PC-3 (cell line): ENCODE data around the gene ELANE. TPM values are rescaled to one million over a fixed set of nuclear protein-coding genes. Genes with fewer than 3 reads are reported as not detected.

Source experiments
- ATAC-seq: fragments of 200-7000 bp; cut with Tn5 transposase; 2 replicates; pipeline ENCODE4 v1.9.1; 2020; ENCODE audit warnings: mild to moderate bottlenecking, moderate library complexity
- BruUV-seq: library from RNA; stranded (reverse); fragments of 400-500 nt; replicated peaks from 2 replicates; lab custom pipeline; 2021; lab: Mats Ljungman, UMichigan
- CTCF ChIA-PET: fragments of 300-600 bp; sonication (Branson Sonifier 250); formaldehyde crosslinking; loops from one replicate; lab custom pipeline; 2022; ENCODE audit warnings: antibody characterized with exemption; lab: Charles Lee
- POLR2A ChIA-PET: fragments of 300-600 bp; sonication (Branson Sonifier 250); formaldehyde crosslinking; loops from one replicate; lab custom pipeline; 2022; ENCODE audit warnings: antibody characterized with exemption; ENCODE audit not compliant: unreplicated experiment; lab: Charles Lee
- DNase-seq: peaks from one replicate; pipeline ENCODE4 v3.0.0-alpha.2; 2015
- H2AFZ ChIP-seq: fragments of 300-600 bp; sonication (generic); 2 replicates; pipeline ENCODE4 v1.6.0; 2016; ENCODE audit warnings: antibody characterized with exemption, low read length
- H3F3A ChIP-seq: fragments of 300-600 bp; sonication (generic); one replicate; pipeline ENCODE4 v1.6.0; 2017; ENCODE audit warnings: antibody characterized with exemption, low read length, control low read depth, mild to moderate bottlenecking; ENCODE audit not compliant: unreplicated experiment
- H3K27ac ChIP-seq: fragments of 300-600 bp; sonication (generic); 2 replicates; pipeline ENCODE4 v1.5.1; 2016; ENCODE audit warnings: mild to moderate bottlenecking, low read length
- H3K27me3 ChIP-seq: fragments of 300-600 bp; sonication (generic); 2 replicates; pipeline ENCODE4 v1.6.1; 2016; ENCODE audit warnings: low read length, mixed read lengths
- H3K36me3 ChIP-seq: fragments of 300-600 bp; sonication (generic); 2 replicates; pipeline ENCODE4 v1.6.1; 2016; ENCODE audit warnings: low read depth, mixed run types, low read length, mixed read lengths
- H3K4me1 ChIP-seq: fragments of 300-600 bp; sonication (generic); 2 replicates; pipeline ENCODE4 v1.5.1; 2016; ENCODE audit warnings: low read length; ENCODE audit not compliant: insufficient read depth
- H3K4me2 ChIP-seq: fragments of 300-600 bp; sonication (generic); 2 replicates; pipeline ENCODE4 v1.6.0; 2016; ENCODE audit warnings: low read length
- H3K4me3 ChIP-seq: fragments of 300-600 bp; sonication (generic); 2 replicates; pipeline ENCODE4 v1.5.1; 2016; ENCODE audit warnings: mild to moderate bottlenecking, low read length, mixed read lengths
- H3K79me2 ChIP-seq: fragments of 300-600 bp; sonication (generic); 2 replicates; pipeline ENCODE4 v1.6.1; 2017; ENCODE audit warnings: low read length, mixed read lengths
- H3K9ac ChIP-seq: fragments of 300-600 bp; sonication (generic); 2 replicates; pipeline ENCODE4 v1.6.0; 2016; ENCODE audit warnings: mild to moderate bottlenecking, low read length
- H3K9me2 ChIP-seq: fragments of 300-600 bp; sonication (generic); replicated peaks from 2 replicates; pipeline ENCODE4 v1.6.1; 2016; ENCODE audit warnings: mixed run types, low read length, mixed read lengths
- H3K9me3 ChIP-seq: fragments of 300-600 bp; sonication (generic); 2 replicates; pipeline ENCODE4 v1.6.1; 2016; ENCODE audit warnings: low read length, mixed read lengths
- H4K20me1 ChIP-seq: fragments of 300-600 bp; sonication (generic); 2 replicates; pipeline ENCODE4 v1.6.1; 2016; ENCODE audit warnings: low read length, mixed read lengths
- CTCF ChIP-seq: fragments of 300-600 bp; sonication (generic); conservative IDR thresholded peaks from 2 replicates; pipeline ENCODE4 v1.5.1; 2017; ENCODE audit warnings: antibody characterized with exemption, low read depth, mild to moderate bottlenecking, low read length
- EZH2 ChIP-seq: fragments of 300-600 bp; sonication (generic); IDR thresholded peaks from one replicate; pipeline ENCODE4 v1.6.1; 2017; ENCODE audit warnings: antibody characterized with exemption, mild to moderate bottlenecking, low read length; ENCODE audit not compliant: unreplicated experiment
- EZH2phosphoT487 ChIP-seq: fragments of 300-600 bp; sonication (generic); IDR thresholded peaks from 2 replicates; pipeline ENCODE4 v1.6.1; 2018; ENCODE audit warnings: mild to moderate bottlenecking, antibody characterized with exemption, low read length, borderline replicate concordance
- intact Hi-C: fragments of 100-400 bp; cut with micrococcal nuclease; formaldehyde crosslinking; loops from 2 replicates; pipeline ENCODE4 v1.9.0; 2023
- total RNA-seq: library from RNA; depleted of rRNA; stranded (reverse); fragments of >200 nt; gene quantifications from 2 replicates; pipeline ENCODE4 v1.2.3, GENCODE V29; 2014

ELANE gene
- total RNA-seq, 1 experiment from 2014 or later, result not detected

GRCh38 chr19:814152-815078 is 37.7 kb upstream of the ELANE start:
- BruUV-seq, result no TSS peak
- intact Hi-C loops, result no loop called here
- H3K79me2 ChIP-seq, result no peaks in the 10 kb centered on the region
- H3K9ac ChIP-seq, result no peak overlapping the region
- H3K4me2 ChIP-seq, result no peak overlapping the region
- ChIA-PET CTCF (no interaction called here), POLR2A (no interaction called here)
- no peak overlapping the region for H2AFZ ChIP-seq
- no peaks in the 10 kb centered on the region for H3K4me1 ChIP-seq
- no peaks in the 10 kb centered on the region for H3F3A ChIP-seq
- H3K27ac ChIP-seq, result no peak overlapping the region
- H3K9me2 ChIP-seq, result no peaks in the 10 kb centered on the region
- no peaks in the 10 kb centered on the region for H3K27me3 ChIP-seq
- H3K4me3 ChIP-seq, result no peak overlapping the region
- TF ChIP-seq EZH2phosphoT487 (no peak), CTCF (no peak), EZH2 (no peak)
- H4K20me1 ChIP-seq, result 0 out of 2 replicates have a peak, but pooled peaks cover 4% of the 10 kb centered on the region
- H3K36me3 ChIP-seq, result peaks cover 14% of the 10 kb centered on the region
- no peaks in the 10 kb centered on the region for H3K9me3 ChIP-seq
- ATAC-seq, result peak; percentile 18; the same call in 1 of the 2 replicates
- DNase-seq, result no peak

GRCh38 chr19:815079-815774 is 36.9 kb upstream of the ELANE start:
- BruUV-seq, result no TSS peak
- Histone ChIP-seq H3K79me2 (no peaks in the 10 kb centered on the region), H3K36me3 (peaks cover 7% of the 10 kb centered on the region), H4K20me1 (0 out of 2 replicates have a peak, but pooled peaks cover 4% of the 10 kb centered on the region), H3K9ac (no peak overlapping the region), H3K4me3 (no peak overlapping the region), H3K9me3 (no peaks in the 10 kb centered on the region), H3K9me2 (no peaks in the 10 kb centered on the region), H3K4me1 (no peaks in the 10 kb centered on the region), H3K4me2 (no peak overlapping the region), H2AFZ (no peak overlapping the region), H3K27ac (no peak overlapping the region), H3K27me3 (no peaks in the 10 kb centered on the region), H3F3A (no peaks in the 10 kb centered on the region)
- ATAC-seq (0 out of 2 replicates have a peak, but pooled peaks have one; percentile 9), DNase-seq (no peak)
- intact Hi-C loops, result no loop called here
- TF ChIP-seq EZH2 (no peak), EZH2phosphoT487 (no peak), CTCF (no peak)
- ChIA-PET CTCF (no interaction called here), POLR2A (no interaction called here)
